ENCODE results near the gene COL26A1.
A peak's percentile ranks its signal among the peaks of the same experiment; 100 is the strongest.

COL26A1 gene

DNA sequence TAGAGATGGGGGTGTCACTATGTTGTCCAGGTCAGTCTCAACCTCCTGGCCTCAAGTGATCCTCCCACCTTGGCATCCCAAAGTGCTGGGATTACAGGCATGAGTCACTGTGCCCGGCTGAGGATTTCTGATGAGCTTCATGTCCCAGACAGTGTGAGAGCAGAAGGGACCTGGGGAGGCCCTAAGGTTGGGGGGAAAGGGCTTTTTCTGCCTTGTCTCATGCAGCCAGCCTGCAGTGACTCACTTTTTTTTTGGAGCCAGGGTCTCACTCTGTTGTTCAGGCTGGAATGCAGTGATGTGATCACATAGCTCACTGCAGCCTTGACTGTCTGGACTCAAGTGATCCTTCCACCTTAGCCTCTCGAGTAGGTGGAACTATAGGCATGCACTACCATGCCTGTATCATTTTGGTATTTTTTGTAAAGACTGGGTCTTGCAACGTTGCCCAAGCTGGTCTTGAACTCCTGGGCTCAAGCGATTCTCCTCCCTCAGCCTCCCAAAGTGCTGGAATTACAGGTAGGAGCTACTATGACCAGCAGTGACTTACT lies 14.6 kb downstream of the COL26A1 start:
- Histone ChIP-seq H3K4me3 (ENCODE audit: low read depth, low read length) (no peak overlapping the region), H3K27me3 (ENCODE audit: insufficient read depth, low read depth, severe bottlenecking) (no peaks in the 10 kb centered on the region), H3K9me3 (ENCODE audit: severe bottlenecking) (peaks cover 4% of the 10 kb centered on the region), H3K36me3 (no peaks in the 10 kb centered on the region), H3K27ac (no peak overlapping the region)
- TF ChIP-seq, protein P1, sequence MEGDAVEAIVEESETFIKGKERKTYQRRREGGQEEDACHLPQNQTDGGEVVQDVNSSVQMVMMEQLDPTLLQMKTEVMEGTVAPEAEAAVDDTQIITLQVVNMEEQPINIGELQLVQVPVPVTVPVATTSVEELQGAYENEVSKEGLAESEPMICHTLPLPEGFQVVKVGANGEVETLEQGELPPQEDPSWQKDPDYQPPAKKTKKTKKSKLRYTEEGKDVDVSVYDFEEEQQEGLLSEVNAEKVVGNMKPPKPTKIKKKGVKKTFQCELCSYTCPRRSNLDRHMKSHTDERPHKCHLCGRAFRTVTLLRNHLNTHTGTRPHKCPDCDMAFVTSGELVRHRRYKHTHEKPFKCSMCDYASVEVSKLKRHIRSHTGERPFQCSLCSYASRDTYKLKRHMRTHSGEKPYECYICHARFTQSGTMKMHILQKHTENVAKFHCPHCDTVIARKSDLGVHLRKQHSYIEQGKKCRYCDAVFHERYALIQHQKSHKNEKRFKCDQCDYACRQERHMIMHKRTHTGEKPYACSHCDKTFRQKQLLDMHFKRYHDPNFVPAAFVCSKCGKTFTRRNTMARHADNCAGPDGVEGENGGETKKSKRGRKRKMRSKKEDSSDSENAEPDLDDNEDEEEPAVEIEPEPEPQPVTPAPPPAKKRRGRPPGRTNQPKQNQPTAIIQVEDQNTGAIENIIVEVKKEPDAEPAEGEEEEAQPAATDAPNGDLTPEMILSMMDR (IDR thresholded peaks at IDR 0.05; ENCODE audit: low read depth, low read length), result no peak
- DNase-seq, result no peak

DNA sequence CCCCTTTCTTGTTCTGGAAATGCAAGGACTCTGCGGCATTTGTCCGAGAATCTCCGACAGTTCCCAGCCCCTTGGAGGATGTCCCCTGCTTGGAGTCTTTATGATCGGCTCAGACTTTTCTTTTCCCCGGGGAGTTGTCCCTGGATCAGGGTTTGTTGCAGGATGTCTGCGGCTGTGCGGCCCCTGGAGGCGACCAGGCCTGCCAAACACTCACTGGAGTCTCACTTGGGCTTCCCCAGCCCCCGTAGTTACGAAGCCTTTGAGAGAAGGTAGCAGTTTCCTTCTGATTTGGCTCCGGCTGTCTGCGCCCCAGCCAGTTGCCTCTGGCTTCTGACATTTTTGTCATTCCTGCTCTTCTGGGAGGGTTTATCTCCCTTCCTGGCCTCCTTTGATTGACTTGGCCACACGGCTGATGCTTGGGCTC lies 16.1 kb downstream of the COL26A1 start:
- Histone ChIP-seq H3K9me3 (ENCODE audit: severe bottlenecking) (peaks cover 4% of the 10 kb centered on the region), H3K27me3 (ENCODE audit: insufficient read depth, low read depth, severe bottlenecking) (no peaks in the 10 kb centered on the region), H3K4me3 (ENCODE audit: low read depth, low read length) (no peak overlapping the region)

GRCh38 chr7:101379302-101379701 lies 16.6 kb downstream of the COL26A1 start:
- H3K36me3 ChIP-seq, result no peaks in the 10 kb centered on the region
- H3K9me3 ChIP-seq (ENCODE audit: severe bottlenecking), result peaks cover 4% of the 10 kb centered on the region
- H3K4me3 ChIP-seq (ENCODE audit: low read depth, low read length), result no peak overlapping the region
- no peak overlapping the region for H3K27ac ChIP-seq
- TF ChIP-seq, protein P1 (IDR thresholded peaks at IDR 0.05; ENCODE audit: low read depth, low read length), result no peak
- DNase-seq, result no peak
- no peaks in the 10 kb centered on the region for H3K27me3 ChIP-seq (ENCODE audit: insufficient read depth, low read depth, severe bottlenecking)

More for the DNA sequence above, 16.1 kb downstream of the COL26A1 start:
- no peaks in the 10 kb centered on the region for H3K36me3 ChIP-seq
- DNase-seq, result no peak
- TF ChIP-seq, protein P1 (IDR thresholded peaks at IDR 0.05; ENCODE audit: low read depth, low read length), result no peak
- H3K27ac ChIP-seq, result no peak overlapping the region

GRCh38 chr7:101381549-101382111 lies 19.0 kb downstream of the COL26A1 start:
- no peak for DNase-seq
- Histone ChIP-seq H3K36me3 (no peaks in the 10 kb centered on the region), H3K4me3 (ENCODE audit: low read depth, low read length) (no peak overlapping the region), H3K27me3 (ENCODE audit: insufficient read depth, low read depth, severe bottlenecking) (no peaks in the 10 kb centered on the region), H3K27ac (no peak overlapping the region), H3K9me3 (ENCODE audit: severe bottlenecking) (peaks cover 4% of the 10 kb centered on the region)
- TF ChIP-seq, protein P1 (IDR thresholded peaks at IDR 0.05; ENCODE audit: low read depth, low read length), result no peak

- peaks cover 4% of the 10 kb centered on the region for H3K9me3 ChIP-seq (ENCODE audit: severe bottlenecking)
- H3K27ac ChIP-seq, result no peak overlapping the region
- no peak overlapping the region for H3K4me3 ChIP-seq (ENCODE audit: low read depth, low read length)
- no peaks in the 10 kb centered on the region for H3K27me3 ChIP-seq (ENCODE audit: insufficient read depth, low read depth, severe bottlenecking)
- H3K36me3 ChIP-seq, result no peaks in the 10 kb centered on the region
- TF ChIP-seq, protein P1 (IDR thresholded peaks at IDR 0.05; ENCODE audit: low read depth, low read length), result no peak
- DNase-seq, result no peak
These were observed 20.3 kb downstream of the COL26A1 start for GRCh38 chr7:101382937-101383336.

GRCh38 chr7:101386177-101386557 lies 23.5 kb downstream of the COL26A1 start:
- H3K27ac ChIP-seq, result peak overlapping the region; percentile 67
- no peak for DNase-seq
- TF ChIP-seq, protein P1 (IDR thresholded peaks at IDR 0.05; ENCODE audit: low read depth, low read length), result no peak
- no peaks in the 10 kb centered on the region for H3K27me3 ChIP-seq (ENCODE audit: insufficient read depth, low read depth, severe bottlenecking)
- no peak overlapping the region for H3K4me3 ChIP-seq (ENCODE audit: low read depth, low read length)
- H3K9me3 ChIP-seq (ENCODE audit: severe bottlenecking), result peaks cover 4% of the 10 kb centered on the region
- no peaks in the 10 kb centered on the region for H3K36me3 ChIP-seq

All from WERI-Rb-1 (cell line).